SK-N-SH (cell line): ENCODE data around the gene GDI2.

Experiments used
- CTCF ChIP-seq: fragments of 200-600 bp; sonication (generic); IDR thresholded peaks from 2 replicates; pipeline ENCODE4 v1.6.1; 2017; ENCODE audit warnings: antibody characterized with exemption, mild to moderate bottlenecking, moderate library complexity
- EP300 ChIP-seq, 2 experiments: IDR thresholded peaks; 2 replicates each; pipeline versions ENCODE4 v1.4.0 to v1.6.1; 2012; ENCODE audit warnings: borderline replicate concordance in 1 of 2, low read depth in 1 of 2, low read length in 1 of 2
- IRF3 ChIP-seq: fragments of 150-350 bp; IDR thresholded peaks from 2 replicates; pipeline ENCODE4 v1.6.1; 2016; ENCODE audit warnings: mild to moderate bottlenecking, low read depth, low read length
- JUND ChIP-seq: IDR thresholded peaks from 2 replicates; pipeline ENCODE4 v1.4.0; 2012
- POLR2AphosphoS5 ChIP-seq: IDR thresholded peaks from 2 replicates; pipeline ENCODE4 v1.6.1; 2012; ENCODE audit warnings: low read depth, low read length
- REST ChIP-seq: IDR thresholded peaks from 2 replicates; pipeline ENCODE4 v1.6.1; 2012; ENCODE audit warnings: mild to moderate bottlenecking, low read depth, low read length, moderate library complexity

DNA sequence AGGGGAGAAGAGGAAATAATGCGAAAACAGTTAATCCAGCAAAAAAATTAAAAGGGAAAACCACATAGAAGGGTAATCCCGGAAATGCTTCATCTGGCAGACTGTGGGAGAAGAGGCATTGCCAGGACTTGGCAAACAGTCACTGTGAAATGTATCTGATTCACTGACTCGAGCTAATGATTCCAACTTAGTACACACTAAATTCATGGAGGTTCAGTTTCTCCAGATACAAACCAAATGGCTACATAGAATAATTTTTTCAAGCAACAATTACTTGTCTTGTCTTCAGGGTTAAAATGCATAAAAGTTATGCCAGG lies 36.4 kb downstream of the GDI2 start:
- no peak for TF ChIP-seq EP300 (IDR thresholded peaks at IDR 0.05; ENCODE audit: borderline replicate concordance in 1 of 2, low read depth in 1 of 2, low read length in 1 of 2)
- TF ChIP-seq POLR2AphosphoS5 = no peak
- TF ChIP-seq CTCF = no peak
- no peak for TF ChIP-seq REST
- no peak for TF ChIP-seq IRF3
- no peak for TF ChIP-seq JUND
